ENCODE results near the gene DNTT.

Gene DNTT

DNA sequence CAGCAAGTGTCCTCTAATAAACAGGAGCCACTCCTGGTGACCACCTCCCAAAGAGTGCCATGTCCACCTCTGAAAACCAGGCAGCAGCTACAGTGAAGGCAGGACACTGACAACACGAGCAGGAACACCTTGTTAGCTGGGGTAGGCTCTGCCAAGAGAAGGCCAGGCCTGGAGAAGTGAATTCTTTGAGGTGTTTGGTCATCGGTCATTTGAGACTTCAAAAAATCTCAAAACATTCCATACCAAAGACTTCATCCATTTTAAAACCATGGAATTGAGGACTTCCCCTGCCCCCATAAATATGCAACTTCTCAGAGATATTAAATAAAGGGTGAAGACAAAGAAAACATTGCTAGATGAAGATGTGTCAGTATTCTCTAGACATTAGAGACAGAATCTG lies 82.9 kb downstream of the DNTT start:
- DNase-seq: no peak

GRCh38 chr10:96387601-96388000 lies 83.4 kb downstream of the DNTT start:
- no peak for DNase-seq

All from hematopoietic multipotent progenitor cell treated with erythropoietin and hydrocortisone succinate and interleukin-3 and kit ligand, for 8 days (in vitro differentiated cells).